AG08395 (cell line): ENCODE results near the gene CPNE8.

Source experiments
- DNase-seq: peaks from one replicate; pipeline ENCODE4 v3.0.0; 2012; ENCODE audit warnings: mixed read lengths, low spot score

Gene CPNE8

DNA sequence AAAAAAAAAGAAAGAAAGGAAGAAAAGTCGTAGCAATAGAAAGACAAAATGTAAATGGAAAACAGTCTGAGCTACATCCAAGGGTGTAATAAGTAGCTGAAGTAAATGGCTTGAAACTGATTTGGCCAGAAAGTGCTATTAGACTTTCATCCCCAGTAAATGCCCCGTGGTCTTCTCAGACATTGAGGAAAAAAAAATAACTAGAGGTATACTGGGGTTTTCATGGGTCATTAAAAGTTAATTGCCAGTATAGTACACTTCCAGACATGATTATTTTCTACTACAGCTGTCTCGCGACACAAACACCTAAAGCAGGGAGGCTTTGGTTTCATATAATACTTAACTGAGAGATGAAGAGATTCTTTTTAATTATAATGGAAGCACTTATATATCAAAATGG lies 271.9 kb downstream of the CPNE8 start:
- no peak for DNase-seq

DNA sequence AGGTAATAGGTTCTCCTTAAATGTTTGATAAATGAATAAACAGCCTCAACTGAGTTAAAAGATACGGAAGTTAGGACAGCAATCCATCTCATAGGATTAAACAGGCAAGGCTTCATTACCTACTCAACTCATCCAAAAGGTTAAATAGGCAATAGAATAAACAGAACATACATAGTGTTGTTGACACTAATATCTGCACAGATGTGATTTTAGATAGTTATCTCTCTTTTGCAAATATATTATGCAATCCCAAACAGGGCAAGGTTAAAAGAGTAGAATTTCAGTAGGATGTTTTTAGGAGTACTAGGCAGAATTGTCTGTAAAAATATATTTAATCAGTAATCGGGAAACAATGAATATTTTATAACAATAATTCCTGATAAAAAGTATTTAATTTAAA lies 276.3 kb downstream of the CPNE8 start:
- no peak for DNase-seq

DNA sequence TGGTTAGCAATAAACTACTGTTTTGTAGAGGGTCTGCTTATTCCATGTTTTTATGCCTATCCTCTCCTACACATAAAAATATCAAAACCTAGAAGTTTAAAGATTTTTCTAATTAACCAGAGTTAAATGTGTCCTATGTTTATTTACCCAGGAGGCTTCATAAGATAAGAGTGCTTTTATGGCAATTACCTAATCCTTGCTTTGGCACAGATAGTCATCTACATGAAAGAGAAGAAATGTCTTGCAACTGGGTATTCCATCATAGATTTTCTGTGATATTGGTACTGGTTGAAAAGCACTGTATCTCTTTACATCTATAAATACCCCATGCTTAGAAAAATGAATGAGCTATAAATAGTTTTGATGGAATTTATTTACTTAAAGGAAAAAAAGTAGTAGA lies 277.1 kb downstream of the CPNE8 start:
- no peak for DNase-seq

DNA sequence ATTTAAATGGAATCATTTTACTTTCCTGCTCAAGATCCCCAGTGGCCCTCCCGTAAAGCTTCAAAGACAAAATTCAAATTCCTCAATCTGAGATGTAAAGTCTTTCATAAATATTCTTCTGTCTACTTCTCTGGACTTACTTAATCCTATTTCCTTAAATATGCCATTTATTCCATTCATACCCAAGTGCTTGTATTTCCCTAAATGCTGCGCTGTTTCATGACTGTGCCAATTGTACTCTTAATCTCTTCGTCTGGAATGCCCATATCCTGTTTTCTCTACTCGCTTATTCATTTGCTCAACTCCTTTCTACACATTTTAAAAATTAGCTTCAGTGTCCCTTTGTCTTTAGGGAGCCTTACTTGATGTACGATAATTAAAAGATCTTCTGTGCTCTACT lies 280.1 kb downstream of the CPNE8 start:
- no peak for DNase-seq

DNA sequence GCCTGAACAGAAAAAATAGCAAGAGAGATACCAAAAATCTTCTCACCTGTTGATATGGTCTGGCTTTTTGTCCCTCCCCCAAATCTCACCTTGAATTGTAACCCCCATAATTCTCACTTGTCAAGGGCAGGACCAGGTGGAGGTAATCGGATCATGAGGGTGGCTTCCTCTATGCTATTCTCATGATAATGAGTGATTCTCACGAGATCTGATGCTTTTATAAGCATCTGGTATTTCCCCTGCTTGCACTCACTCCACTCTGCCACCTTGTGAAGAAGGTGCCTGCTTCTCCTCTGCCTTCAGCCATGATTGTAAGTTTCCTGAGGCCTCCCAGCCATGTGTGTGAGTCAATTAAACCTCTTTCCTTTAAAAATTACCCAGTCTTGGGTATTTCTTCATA lies 291.2 kb downstream of the CPNE8 start:
- no peak for DNase-seq

DNA sequence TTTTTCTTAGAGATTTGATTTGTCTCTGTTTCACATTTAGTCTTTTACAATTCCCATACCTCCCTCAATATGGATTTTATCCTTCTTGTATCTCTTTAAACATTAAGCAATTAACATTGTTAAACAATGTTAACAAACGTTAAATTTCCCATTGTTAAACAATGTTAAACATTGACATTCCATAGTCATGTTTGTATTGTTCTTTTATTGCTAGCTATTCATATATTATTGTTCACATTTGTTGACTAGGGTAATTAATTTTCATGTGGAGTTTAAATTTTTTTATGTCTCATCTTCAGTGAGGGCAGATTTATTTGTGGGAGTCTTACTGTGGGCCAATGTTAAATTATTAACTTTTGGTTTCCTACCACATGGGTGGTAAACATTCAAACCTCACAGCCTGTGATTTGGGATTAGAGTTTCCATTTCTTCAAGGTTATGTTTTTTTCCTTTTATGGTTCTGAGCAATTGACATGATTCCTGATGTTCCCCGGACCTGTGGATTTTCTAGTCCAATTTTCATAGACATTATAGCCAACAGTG lies 294.5 kb downstream of the CPNE8 start:
- DNase-seq, result no peak

DNA sequence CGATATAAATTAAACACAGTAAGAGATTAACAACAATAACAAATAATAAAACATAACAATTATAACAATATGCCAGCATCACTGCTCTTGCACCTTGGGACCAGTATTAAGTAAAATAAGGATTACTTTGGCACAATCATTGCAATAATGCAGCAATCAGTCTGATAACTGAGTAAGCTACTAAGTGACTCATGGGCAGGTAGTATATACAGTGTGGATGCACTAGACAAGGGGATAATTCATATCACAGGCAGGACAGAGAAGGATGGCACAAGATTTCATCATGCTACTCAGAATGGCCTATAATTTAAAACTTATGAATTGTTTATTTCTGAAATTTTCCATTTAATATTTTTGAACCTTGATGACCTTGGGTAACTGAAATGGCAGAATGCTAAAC lies 298.1 kb downstream of the CPNE8 start:
- DNase-seq, result no peak
